SW480 (cell line): Measurements from ENCODE around the gene UVRAG.
"Not testable (repeated sequence)": the region's sequence is repeated elsewhere in the genome, so short reads cannot be mapped to it uniquely, and the experiment has no call there.

Experiments
- DNase-seq: peaks from one replicate; pipeline ENCODE4 v3.0.0-alpha.2; 2016; ENCODE audit warnings: low spot score

UVRAG gene

DNA sequence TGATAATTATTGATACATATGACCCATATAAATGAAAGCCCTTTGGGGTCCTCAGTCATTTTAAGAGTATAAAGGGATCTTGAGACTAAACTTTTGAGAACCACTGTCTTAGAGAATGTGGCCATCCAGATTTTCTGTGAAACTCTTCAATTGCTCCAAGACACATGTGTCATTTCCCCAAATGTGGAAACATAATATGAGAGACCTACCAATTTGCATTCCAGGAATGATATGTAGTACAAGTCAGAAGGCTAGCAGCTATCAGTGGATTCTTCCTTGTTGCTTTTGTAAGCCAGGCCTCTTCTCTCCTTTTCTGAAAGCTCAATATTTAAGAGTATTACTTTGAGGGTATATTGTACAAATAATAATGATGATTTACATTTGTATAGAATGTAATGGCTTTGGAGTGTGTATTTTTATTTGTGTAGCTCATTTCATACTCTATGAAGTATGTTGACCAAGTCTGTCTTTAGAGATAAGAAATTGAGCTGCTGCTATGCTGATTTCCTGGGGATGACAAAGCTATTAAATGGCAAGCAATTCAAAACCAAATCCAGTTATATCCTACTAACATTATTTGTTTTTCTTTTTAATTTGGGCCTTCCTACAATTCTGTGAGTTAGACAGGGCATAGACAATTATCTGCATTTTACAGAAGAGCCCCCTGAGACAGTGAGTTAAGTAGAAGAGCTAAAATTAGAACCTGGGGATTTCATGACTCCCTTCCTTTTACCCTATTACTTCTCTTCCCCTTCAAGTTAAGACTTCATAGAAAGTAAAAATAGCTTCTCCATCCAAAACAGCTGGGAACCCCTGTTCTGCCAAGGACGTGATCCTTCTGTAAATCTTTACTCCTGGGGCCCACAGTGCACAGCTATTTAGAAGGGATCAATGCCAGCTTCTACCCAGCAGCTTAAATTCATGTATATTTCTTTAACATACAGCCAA, 259.4 kb downstream of the UVRAG start:
- DNase-seq = no peak

DNA sequence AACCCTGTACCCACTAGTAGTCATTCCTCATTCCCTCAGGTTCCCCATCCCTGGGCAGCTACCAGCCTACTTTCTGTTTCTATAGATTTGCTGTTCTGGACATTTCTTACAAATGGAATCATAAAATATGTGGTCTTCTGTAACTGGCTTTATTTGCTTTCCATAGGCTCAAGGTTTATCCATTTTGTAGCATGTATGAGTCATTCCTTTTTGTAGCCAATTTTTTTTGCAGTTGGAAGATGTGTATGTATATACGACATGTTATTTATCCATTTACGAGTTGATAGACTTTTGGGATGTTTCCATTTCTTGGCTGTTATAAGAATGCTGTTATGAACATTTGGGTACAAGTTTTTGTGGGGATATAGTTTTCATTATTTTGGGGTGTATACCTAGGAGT, 260.7 kb downstream of the UVRAG start:
- no peak for DNase-seq

DNA sequence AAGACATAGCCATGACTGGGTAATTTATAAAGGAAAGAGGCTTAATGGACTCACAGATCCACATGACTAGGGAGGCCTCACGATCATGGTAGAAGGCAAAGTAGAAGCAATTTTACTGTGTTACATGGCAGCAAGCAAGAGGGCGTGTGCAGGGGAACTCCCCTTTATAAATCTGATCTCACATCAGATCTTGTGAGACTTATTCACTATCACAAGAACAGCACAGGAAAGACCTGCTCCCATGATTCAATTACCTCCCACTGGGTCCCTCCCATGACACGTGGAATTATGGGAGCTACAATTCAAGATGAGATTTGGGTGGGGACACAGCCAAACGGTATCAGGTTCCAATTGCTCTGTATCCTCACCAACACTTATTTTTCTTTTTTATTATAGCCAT, 261.2 kb downstream of the UVRAG start:
- not testable (repeated sequence) for DNase-seq

DNA sequence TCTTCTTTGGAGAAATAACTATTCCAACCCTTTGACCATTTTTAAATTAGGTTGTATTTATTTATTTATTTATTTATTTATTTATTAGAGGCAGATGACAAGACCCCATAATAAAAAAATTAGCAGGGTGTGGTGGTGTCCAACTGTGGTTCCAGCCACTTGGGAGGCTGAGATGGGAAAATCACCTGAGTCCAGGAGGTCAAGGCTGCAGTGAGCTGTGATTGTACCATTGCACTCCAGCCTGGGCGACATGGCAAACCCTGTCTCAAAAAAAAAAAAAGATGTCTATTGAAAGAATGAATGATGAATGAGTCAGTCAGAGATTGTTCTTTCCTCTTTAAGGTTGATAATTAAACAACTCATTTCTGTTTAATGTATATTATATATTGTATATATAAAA, 261.7 kb downstream of the UVRAG start:
- no peak for DNase-seq

DNA sequence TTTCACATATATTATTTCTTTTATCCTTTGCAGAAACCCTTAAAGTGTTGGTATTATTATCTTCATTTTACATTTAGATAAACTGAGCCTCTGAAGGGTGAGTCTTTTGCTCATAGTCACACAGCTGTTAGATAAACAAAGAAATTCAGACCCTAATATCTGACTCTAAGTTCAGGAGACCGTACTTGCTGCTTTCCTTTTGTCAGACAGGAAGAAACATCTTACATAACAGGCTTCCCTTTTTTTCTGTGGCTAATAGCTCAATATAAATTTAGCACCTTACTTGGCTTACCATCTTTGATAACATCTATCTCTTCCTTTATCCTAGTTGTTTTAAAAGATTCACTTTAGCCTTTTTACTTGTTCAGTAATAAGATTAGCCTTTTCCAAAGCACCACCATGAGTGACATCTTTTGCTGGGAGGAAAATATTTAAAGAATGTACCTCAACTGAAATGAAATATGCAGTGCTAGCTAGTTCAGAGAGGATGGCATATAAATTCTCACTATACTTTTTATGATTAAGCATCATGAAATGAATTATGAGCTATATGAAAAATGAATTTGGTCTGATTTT, 262.7 kb downstream of the UVRAG start:
- no peak for DNase-seq

DNA sequence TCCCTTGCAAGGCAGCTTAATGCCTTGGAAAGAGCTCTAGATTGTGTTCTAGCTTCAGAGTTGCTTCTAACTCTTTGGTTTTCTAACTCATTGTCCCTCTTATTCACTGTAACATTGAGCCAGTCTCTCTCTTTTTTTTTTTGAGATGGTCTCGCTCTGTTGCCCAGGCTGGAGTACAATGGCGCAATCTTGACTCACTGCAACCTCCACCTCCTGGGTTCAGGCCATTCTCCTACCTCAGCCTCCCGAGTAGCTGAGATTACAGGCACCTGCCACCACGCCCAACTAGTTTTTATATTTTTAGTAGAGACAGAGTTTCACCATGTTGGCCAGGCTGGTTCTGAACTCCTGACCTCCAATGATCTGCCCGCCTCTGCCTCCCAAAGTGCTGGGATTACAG, 266.1 kb downstream of the UVRAG start:
- not testable (repeated sequence) for DNase-seq

DNA sequence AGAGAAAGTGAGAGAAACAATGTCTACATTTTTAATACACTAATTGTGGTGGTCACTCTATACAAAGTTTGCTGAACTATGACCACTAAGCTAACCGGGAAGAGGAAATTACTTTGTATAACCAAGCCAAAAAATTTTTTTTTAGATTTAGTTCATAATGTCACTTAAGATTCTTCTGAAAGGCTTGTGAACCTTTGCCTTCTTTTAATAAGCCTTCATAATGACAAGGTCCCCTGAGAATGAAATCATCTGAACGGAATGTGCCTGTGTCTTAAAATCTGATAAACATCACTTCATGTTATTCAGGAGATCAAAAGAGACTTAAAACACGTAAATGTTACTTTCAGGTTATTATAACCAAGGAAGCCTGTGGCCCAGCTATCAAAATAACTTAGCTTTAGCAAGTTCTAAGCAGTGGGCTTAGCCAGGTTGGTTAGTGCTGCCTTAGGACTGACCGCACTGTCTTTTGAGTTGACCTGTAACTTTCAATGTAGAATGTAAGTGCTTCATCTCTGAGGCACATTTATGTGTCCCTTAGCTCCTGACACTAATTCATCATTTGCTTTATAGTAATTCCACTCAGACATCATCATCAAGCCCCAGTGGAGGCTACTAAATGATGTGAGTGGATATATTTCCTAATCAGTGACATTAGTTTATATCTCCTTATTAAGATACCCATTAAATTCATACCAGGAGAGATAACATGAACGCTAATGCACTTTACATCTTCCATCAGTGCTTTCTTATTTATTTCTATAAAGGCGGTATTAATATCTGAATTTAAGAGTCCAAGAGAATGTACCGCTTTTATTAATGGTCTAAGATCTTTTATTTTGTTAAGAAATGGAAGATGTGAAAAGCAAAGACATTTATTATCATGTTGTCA, 268.8 kb downstream of the UVRAG start:
- peak; percentile 30 for DNase-seq

DNA sequence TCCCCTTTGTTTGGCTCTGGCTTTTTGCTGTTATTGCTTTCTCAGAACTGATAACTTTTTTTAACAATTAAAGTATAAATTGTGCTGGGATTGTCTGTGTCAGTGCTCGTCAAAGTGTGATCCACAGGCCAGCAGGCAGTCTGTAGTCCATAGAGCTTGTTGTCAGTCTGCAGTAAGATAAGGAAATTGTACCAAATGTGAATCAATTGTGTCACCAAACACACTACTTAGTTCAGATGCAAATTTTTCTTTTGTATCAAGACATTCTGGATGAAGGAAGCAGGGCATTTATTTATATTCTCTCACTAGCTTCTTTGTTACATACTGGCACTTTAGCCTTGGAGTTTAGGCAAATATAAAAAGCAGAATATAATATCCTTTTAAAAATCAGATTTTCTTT, 270.3 kb downstream of the UVRAG start:
- no peak for DNase-seq

DNA sequence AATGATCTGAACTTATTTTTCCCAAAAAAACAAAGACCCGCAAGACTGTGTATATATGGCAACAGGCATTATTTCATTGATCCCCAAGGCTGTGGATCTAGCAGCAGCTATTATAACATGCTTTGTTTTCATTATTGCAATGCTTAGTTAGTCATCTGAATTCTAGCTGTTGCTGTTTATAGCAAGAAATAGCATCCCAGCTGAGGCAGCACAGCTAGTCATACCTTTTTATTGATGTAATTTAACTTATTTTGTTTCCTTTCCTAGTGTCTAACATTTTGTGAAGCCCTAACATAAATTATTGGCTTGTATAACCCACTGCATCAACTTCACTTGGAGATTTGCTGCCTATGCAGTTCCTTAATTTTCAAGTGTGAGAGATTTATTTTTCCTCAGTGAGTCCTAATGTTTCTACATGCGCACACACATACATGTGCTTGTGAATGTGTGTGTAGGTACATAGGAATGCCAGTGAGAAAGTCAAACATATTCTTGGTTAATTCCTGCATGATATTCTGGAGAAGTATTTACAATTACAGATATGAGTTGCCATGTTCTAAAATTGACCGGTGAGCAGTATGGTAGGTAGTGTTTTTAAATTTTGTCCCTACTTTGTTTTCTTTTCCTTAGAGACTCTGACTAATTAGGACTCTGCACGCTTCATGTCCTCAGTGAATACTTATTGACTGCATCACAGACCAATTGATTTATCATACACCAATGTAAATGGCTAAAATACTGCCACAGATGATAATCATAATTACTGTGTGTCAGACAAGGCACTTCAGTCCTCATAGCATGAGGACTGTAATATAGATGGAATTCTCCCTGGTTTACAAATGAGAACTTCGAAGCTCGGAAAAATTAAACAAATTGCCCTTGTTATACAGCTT, 272.0 kb downstream of the UVRAG start:
- DNase-seq = no peak

DNA sequence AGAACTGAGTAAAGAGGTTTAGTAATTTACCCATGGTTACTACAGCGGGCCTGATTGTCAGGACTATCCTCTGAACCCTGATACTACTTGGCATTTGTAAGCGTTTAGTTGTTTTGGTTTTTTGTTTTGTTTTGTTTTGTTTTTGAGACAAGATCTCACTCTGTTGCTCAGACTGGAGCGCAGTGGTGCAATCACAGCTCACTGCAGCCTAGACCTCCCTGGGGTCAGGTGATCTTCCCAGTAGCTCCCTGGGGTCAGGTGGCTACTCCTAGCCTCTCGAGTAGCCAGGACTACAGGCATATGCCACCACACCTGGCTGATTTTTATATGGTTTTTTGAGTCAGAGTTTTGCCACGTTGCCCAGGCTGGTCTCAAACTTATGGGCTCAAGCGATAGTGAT, 272.7 kb downstream of the UVRAG start:
- DNase-seq = no peak

DNA sequence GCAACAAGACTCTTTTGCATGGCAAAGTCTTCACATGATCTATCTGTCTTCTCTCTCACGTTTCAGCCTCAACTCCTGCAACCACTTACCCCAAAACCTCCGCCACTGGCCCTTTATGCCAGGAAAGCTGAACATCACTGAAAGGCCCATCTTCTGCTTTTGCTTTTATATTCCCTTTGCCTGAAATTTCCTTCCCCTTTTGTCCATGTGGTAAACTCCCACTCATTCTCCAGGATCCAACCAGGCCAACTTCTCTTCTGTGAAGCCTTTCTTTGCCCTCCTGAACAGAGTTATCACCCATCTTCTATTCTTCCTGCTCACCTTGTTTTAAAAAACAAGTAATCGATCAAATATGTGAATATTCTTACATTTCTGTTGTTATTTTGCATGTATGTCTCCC, 273.5 kb downstream of the UVRAG start:
- DNase-seq = no peak

DNA sequence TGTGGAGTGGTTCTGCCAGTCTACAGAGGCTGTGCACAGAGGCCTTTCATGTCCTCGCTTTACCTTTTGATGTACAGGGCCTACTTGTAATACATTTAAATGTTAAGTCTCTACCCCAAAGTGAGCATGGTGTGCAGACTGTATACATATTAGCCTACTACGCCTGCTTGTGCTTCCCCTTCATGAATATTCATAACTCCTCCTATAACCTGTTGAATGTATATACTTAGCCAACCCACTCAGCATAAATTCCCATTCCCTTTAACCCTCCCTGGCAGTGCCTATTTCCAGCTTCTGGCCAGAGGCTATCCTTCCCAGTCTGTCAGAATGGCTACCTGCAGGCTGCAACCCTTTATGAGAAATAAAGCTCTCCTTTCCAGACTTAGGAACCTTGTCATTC, 275.2 kb downstream of the UVRAG start:
- no peak for DNase-seq

DNA sequence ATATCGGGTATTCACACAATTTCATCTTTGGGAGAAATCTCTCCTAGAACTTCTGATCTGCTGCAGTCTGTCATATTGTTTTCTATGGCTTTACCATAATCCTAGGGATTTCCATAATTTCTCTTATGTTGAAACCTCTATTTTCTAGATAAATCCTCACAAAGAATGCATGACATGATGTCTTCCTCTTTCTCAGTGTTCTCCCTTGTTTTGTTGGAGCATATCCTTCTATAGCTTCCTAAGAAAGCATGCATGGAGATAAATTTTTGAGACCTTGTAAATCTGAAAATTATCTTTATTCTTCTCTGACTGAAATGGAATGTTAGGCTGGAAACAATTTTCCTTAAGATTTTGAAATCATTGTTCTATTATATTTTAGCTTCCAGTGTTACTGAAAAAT, 275.8 kb downstream of the UVRAG start:
- DNase-seq = no peak

DNA sequence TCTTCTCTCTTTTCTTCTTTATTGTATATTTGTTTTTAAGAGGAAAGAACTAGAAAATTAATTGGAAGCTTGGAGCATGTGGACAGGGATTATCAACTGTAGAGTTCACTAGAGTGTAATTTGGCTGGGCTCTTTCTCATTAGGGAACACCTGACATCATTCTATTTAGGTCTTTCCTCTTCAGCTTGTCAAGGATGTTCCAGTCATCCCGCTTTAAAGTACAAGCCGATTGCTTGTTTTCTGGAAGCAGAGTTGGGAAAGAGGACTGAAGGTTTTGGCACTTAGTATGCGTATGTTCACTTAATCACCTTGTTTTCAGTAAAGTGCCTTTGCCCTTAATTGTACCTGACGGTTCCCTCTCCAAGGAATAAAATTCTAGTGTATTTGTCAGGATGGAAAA, 279.7 kb downstream of the UVRAG start:
- DNase-seq = no peak

DNA sequence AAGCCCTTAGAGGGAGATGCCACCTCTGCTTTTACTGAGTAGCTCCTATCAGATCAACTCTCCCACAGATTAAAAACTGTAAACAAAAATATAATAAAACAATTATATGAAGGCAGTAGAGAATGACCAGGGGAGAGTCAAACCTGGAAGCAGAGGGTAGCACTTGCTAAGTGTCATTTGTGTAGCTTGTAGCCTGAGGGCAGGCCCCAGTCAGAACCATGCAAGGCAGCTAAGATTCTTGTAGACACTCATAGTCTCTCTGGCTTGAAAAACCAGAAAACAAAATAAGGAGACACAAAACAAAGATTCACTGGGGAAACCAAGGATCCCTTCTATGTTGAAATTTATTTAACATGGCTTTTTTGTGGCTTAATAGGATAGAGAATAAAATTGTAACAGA, 280.9 kb downstream of the UVRAG start:
- DNase-seq = no peak

DNA sequence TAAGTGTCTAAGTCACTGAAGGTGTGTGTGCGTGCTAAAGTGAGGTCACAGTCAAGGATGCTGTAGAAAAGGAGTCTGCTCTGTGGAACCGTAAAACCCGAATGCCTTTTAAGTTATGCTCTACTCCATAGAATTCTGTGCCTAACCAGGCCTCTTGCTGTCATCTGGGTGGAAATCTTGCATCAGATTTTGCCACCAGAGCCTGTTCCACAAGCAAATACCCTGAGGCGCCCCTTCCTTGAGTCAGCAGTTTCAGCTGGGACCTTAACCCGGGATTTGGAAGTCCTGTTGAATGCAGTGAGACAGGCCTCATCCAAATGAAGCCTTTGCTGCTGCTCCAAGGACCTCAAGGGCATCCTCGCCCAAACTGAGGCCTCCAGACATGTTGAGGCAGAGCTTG, 281.5 kb downstream of the UVRAG start:
- no peak for DNase-seq

DNA sequence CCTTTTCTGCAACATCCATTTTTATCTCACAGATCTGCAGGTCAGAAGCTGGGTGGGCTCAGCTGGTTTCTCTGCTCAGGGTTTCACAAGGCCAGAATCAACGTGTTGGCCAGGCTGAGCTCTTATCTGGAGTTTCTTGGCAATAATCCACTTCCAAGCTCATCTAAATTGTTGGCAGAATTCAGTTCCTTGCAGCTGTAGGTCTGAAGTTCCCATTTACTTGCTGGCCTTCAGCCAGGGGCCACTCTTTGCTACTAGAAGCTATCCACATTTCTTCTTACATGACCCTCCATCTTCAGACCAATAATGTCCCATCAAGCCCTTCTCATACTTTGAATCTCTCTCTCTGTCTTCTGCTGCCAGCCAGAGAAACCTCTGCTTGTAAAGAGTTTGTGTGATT, 287.8 kb downstream of the UVRAG start:
- DNase-seq = no peak

DNA sequence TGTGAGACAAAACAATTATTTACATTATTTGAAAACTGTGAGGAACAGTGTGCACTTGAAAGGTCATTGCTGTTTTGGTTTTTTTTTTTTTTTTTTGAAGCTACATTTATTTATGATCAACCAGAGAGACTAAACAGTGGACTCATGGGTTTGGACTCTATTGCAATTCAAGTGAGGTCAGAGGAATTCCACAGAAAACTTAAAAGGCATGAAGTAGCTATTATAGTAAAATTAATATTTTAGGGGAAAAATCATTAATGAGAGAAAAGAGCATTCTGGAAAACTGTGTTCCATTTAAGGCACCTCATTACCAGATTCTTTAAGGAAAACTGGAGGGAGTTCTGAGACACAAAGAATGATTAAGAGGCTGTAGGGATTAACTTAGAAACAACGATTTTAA, 288.4 kb downstream of the UVRAG start:
- DNase-seq = no peak

DNA sequence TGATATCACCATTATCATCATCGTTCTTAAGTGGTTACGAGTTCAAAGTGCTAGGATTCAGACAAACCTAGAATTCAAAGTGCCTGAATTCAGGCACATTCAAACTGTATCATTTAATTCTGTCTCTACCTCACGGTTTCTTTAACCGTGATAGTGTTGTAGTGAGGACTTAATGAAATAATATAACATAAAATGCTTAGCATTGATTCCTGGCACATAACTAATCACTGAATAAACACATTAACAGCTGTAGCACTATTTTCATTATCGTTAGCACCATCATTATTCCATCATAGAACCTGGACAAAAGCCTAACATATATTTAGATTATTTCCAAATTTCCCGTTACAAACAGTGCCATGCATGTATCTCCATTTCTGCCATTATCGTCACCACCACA, 289.3 kb downstream of the UVRAG start:
- no peak for DNase-seq

DNA sequence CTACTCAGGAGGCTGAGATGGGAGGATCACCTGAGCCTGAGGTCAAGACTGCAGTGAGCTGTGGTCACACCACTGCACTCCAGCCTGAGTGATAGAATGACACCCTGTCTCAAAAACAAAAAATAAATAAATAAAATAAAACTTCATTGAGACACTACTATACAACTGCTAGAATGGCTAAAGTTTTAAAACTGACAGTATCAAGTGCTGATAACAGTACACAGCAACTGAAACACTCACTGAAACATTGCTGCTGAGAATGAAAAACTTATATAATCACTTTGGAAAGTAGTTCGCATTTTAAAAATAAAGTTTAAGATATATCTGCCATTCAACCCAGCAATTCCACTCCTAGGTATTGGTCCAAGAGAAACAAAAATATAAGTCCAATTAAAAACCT, 290.6 kb downstream of the UVRAG start:
- DNase-seq = no peak

DNA sequence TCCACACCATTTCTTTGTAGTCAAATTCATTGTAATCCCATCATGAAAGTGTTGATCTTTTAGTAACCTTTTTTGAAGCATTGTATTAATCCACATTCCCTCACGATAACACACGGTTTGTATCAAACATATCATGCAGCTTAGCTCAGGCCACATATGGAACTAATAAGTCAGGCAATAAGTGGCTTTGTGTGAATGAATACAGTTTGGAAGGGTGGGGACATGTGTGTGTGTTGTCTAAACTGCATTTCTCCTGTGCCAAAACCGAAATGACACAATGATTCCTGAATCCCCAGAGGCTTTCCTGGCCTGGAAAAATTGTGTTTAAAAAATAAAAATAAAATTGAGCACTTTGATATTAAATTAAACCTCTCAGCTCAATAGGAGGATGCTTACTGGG, 293.0 kb downstream of the UVRAG start:
- DNase-seq = no peak

DNA sequence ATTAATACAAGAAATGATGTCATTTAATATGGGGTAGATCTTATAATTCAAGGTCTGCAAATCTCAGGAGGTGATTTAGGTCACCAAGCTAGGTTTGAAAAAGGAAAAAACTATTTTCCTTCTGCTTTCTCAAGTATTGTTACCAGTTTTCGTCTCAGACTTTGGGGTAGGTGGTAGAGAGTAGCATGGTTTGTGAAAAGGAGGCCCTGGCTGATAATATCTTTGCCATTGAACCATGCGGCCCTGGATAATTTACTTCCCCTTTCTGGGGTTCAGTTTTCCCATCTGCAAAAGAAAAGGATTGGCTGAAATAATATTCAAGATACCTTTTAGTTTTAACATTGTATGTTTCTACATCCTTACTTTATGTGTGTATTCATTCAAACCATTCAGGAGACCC, 299.2 kb downstream of the UVRAG start:
- no peak for DNase-seq
